NCI-H82 treated with DMSO at 0.1 percent for 48 hours (cell line): Measurements from ENCODE around the gene FOXJ2.
"Not testable (repeated sequence)": the region's sequence is repeated elsewhere in the genome, so short reads cannot be mapped to it uniquely, and the experiment has no call there.

Experiments used
- DNase-seq: peaks from one replicate; lab custom pipeline; 2025; ENCODE audit not compliant: unreplicated experiment; lab: John Stamatoyannopoulos, UW

FOXJ2 gene

GRCh38 chr12:8028267-8028666, 4.2 kb upstream of the FOXJ2 start:
- no peak for DNase-seq

- no peak for DNase-seq
Measured at GRCh38 chr12:8030189-8030588, 2.3 kb upstream of the FOXJ2 start.

GRCh38 chr12:8031017-8031416, 1.5 kb upstream of the FOXJ2 start:
- not testable (repeated sequence) for DNase-seq

- no peak for DNase-seq
Measured at GRCh38 chr12:8031872-8032241, 659 bp upstream of the FOXJ2 start.

GRCh38 chr12:8033153-8034044, 883 bp downstream of the FOXJ2 start:
- peak; percentile 39 for DNase-seq

GRCh38 chr12:8034802-8035201, 2.3 kb downstream of the FOXJ2 start:
- DNase-seq: no peak

- DNase-seq: no peak
Measured at GRCh38 chr12:8035440-8036010, 3.0 kb downstream of the FOXJ2 start.

- DNase-seq: no peak
Measured at GRCh38 chr12:8036346-8036745, 3.8 kb downstream of the FOXJ2 start.

- no peak for DNase-seq
Measured at GRCh38 chr12:8037046-8037663, 4.6 kb downstream of the FOXJ2 start.

GRCh38 chr12:8037947-8038346, 5.4 kb downstream of the FOXJ2 start:
- DNase-seq: no peak

GRCh38 chr12:8038659-8039114, 6.2 kb downstream of the FOXJ2 start:
- DNase-seq: no peak

- DNase-seq: no peak
Measured at GRCh38 chr12:8040791-8041190, 8.3 kb downstream of the FOXJ2 start.

GRCh38 chr12:8045952-8046944, 13.7 kb downstream of the FOXJ2 start:
- DNase-seq: peak; percentile 6

- no peak for DNase-seq
Measured at GRCh38 chr12:8047842-8048241, 15.3 kb downstream of the FOXJ2 start.

- DNase-seq: no peak
Measured at GRCh38 chr12:8048906-8049305, 16.4 kb downstream of the FOXJ2 start.

GRCh38 chr12:8050600-8051250, 18.2 kb downstream of the FOXJ2 start:
- no peak for DNase-seq

GRCh38 chr12:8052679-8053078, 20.2 kb downstream of the FOXJ2 start:
- DNase-seq: no peak

- DNase-seq: no peak
Measured at GRCh38 chr12:8054816-8055215, 22.3 kb downstream of the FOXJ2 start.

GRCh38 chr12:8057306-8057705, 24.8 kb downstream of the FOXJ2 start:
- DNase-seq: no peak

GRCh38 chr12:8057839-8058238, 25.3 kb downstream of the FOXJ2 start:
- DNase-seq: no peak
